OCI-LY7 (cell line): ENCODE measurements around the gene KCNB1.

Source experiments
- CTCF ChIP-seq: fragments of 200-600 bp; sonication (generic); conservative IDR thresholded peaks from 2 replicates; pipeline ENCODE4 v1.5.1; 2014; ENCODE audit warnings: mild to moderate bottlenecking, antibody characterized with exemption, low read length, moderate library complexity, mixed read lengths
- EZH2phosphoT487 ChIP-seq: fragments of 200-600 bp; sonication (generic); IDR thresholded peaks from 2 replicates; pipeline ENCODE4 v1.6.1; 2018; ENCODE audit warnings: low read depth, borderline replicate concordance, mild to moderate bottlenecking, mixed run types, antibody characterized with exemption, low read length, moderate library complexity, mixed read lengths

GRCh38 chr20:49501917-49502316, 19.4 kb upstream of the KCNB1 start:
- TF ChIP-seq CTCF (no peak), EZH2phosphoT487 (no peak)
